Mammary epithelial cell (primary cell): ENCODE measurements around the gene EIF3J.

Experiments used
- CTCF ChIP-seq, 2 donors: IDR thresholded peaks in 1 of 2; conservative IDR thresholded peaks in 1 of 2; 2 replicates each; pipeline ENCODE4 v1.5.1; 2011 to 2012; ENCODE audit warnings: inconsistent platforms in 2 of 2, low read length in 2 of 2, mild to moderate bottlenecking in 2 of 2, control low read depth in 1 of 2, low read depth in 1 of 2; ENCODE audit not compliant: insufficient read depth in 1 of 2; ENCODE audit errors: extremely low read depth in 1 of 2
- EZH2 ChIP-seq: IDR thresholded peaks from 2 replicates; pipeline ENCODE4 v1.6.1; 2012; ENCODE audit warnings: low read length, inconsistent platforms, borderline replicate concordance

- no peak for TF ChIP-seq EZH2
- TF ChIP-seq CTCF (conservative IDR thresholded peaks at IDR 0.05 in 1 of 2, IDR thresholded peaks at IDR 0.05 in 1 of 2; ENCODE audit: extremely low read depth in 1 of 2, insufficient read depth in 1 of 2, low read depth in 1 of 2, low read length in 2 of 2) = no peak
These were observed 32.4 kb downstream of the EIF3J start for GRCh38 chr15:44569316-44569715.
